Measurements from ENCODE around the gene SLIT1. TPM values are rescaled to one million over a fixed set of nuclear protein-coding genes. Genes with fewer than 3 reads are reported as not detected.

The SLIT1 gene
- total and polyA plus RNA-seq, 3 donors from 2014 or later, result 1.9 to 4.6 (median 2.5) TPM

DNA sequence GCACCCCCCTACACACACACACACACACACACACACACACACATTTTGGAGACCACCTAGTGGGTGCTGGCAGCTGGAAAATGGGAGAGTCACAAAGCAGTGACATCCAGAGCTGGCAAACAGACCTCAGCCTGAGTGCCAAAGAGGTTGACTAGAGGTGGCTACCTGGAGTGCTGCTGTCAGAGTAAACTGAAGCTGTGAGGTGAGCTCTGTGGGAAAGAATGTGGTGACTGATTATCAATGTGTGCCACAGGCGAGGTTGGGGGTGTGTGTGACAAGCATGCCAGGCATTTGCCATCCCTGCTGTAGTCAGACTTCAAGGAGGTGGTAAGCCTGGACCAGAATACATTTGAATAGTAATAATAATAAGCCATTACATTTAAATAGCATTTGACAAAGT is 120.6 kb downstream of the SLIT1 start:
- no peak for TF ChIP-seq POLR2A (IDR thresholded peaks at IDR 0.05)
- TF ChIP-seq, protein P1, sequence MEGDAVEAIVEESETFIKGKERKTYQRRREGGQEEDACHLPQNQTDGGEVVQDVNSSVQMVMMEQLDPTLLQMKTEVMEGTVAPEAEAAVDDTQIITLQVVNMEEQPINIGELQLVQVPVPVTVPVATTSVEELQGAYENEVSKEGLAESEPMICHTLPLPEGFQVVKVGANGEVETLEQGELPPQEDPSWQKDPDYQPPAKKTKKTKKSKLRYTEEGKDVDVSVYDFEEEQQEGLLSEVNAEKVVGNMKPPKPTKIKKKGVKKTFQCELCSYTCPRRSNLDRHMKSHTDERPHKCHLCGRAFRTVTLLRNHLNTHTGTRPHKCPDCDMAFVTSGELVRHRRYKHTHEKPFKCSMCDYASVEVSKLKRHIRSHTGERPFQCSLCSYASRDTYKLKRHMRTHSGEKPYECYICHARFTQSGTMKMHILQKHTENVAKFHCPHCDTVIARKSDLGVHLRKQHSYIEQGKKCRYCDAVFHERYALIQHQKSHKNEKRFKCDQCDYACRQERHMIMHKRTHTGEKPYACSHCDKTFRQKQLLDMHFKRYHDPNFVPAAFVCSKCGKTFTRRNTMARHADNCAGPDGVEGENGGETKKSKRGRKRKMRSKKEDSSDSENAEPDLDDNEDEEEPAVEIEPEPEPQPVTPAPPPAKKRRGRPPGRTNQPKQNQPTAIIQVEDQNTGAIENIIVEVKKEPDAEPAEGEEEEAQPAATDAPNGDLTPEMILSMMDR (IDR thresholded peaks at IDR 0.05), result no peak
- no peaks in the 10 kb centered on the region for H3K36me3 ChIP-seq (ENCODE audit: low read depth, missing control alignments)
- intact Hi-C loops (cut with DNase I; ENCODE audit: low total_unique reads), result no loop called here
- no peaks in the 10 kb centered on the region for H3K27me3 ChIP-seq
- no peak overlapping the region for H3K27ac ChIP-seq
- H3K4me1 ChIP-seq, result no peaks in the 10 kb centered on the region
- H3K9me3 ChIP-seq, result no peaks in the 10 kb centered on the region
- H3K4me3 ChIP-seq, result no peak overlapping the region
- 67 to 77% methylated on average over 1 of the region's 1 CpG for WGBS, 2 donors
- DNase-seq, result no peak

DNA sequence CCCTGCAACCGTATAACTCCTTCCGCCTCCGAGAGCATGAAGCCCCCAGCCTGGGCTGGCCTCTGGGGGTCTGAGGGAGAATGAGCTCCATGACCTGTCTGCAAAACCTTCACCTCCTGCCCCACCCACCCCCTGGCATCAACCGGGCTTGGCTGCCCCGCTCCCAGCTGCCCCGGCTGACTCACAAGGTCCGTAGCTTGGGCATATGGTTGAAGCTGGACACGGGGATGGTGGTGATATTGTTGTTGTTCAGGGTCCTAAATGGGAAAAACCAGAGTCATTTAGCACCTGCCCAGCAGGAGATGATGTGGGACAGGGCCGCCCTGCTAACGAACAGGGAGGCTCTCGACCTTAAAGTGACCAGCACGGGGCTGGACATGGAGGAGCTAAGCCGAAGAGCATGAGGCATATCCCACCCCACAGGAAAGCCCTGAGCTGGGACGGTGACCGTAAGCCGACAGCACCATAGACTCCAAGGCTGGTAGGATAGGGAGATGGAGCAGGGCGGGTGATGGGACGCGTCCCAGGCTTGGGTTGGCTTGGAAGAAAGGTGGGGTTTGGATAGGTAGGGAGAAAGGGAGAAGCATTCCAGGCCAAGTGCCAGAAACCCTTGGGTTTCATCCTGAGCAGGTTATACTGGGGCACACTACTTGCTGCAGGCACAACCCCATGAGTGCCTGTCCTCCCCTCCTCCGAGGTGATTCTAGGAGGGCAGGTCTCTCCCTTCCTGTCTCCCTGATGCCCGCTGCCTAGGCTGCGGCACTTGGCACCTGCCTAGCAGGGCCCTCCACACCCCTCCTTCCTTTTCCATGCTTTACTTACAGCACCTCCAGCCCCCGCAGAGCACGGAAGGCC is 121.5 kb downstream of the SLIT1 start:
- TF ChIP-seq POLR2A (IDR thresholded peaks at IDR 0.05), result no peak
- H3K27me3 ChIP-seq, result no peaks in the 10 kb centered on the region
- H3K36me3 ChIP-seq (ENCODE audit: low read depth, missing control alignments), result no peaks in the 10 kb centered on the region
- no peaks in the 10 kb centered on the region for H3K9me3 ChIP-seq
- no peaks in the 10 kb centered on the region for H3K4me1 ChIP-seq
- intact Hi-C loops (cut with DNase I; ENCODE audit: low total_unique reads), result no loop called here
- no peak overlapping the region for H3K4me3 ChIP-seq
- H3K27ac ChIP-seq, result no peak overlapping the region
- no peak for DNase-seq
- WGBS, 2 donors, result 85 to 90% methylated on average over 24 of the region's 24 CpGs

DNA sequence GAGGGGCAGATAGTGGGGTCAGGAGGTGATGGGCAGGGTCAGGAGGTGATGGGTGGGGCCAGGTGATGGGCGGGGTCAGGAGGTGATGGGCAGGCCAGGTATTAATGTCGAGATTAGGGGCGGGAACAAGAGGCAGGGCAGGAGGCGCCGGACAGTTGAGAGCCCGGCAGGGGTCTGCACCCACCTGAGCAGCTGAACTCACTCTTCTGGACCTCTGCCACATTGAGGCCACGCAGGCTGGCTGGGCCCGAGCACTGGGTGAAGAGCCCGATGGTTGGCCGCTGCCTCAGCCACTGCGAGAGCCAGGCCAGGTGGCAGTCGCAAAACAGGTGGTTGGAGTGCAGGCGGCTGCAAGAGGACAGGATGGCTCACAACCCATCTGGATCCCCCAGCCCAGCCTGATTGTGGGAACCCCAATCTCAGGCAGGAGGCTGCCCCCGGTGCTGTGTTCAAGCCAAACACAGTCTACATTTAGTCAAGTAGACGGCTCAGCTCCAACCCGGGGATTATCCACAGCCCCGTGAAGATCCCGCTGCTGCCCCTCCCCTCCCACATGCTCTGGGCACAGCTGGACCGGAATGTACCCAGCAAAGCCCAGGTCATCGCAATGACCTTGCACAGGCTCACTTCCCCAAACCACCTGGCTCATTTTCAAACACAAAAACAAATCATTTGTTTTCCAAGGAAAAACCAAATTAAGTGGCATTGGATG is 122.3 kb downstream of the SLIT1 start:
- H3K27ac ChIP-seq, result no peak overlapping the region
- H3K4me1 ChIP-seq, result no peaks in the 10 kb centered on the region
- no peaks in the 10 kb centered on the region for H3K27me3 ChIP-seq
- no peaks in the 10 kb centered on the region for H3K9me3 ChIP-seq
- intact Hi-C loops (cut with DNase I; ENCODE audit: low total_unique reads), result no loop called here
- no peak overlapping the region for H3K4me3 ChIP-seq
- no peak for DNase-seq
- TF ChIP-seq, protein P1 (IDR thresholded peaks at IDR 0.05), result no peak
- TF ChIP-seq POLR2A (IDR thresholded peaks at IDR 0.05), result no peak
- no peaks in the 10 kb centered on the region for H3K36me3 ChIP-seq (ENCODE audit: low read depth, missing control alignments)
- WGBS, 2 donors, result 77 to 83% methylated on average over 18 to 20 of the region's 20 CpGs

DNA sequence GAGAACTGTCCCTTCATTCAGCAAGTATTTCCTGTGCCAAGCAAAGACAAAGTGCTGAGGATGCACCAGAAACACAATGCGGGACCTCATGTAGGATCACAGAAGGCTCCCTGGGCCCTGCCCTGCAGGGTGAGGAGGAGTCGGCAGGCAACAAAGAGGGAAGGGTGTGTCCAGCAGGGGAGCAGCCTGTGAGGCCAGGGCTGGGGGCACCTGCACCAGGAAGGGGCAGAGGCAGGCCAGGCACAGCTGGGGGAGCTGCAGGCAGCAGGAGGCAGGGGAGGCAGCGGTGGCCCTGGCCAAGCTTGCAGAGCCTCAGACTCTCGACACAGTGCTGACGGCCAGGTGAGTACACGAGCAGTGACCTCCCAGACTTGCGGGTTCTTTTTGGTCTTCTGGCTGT is 123.3 kb downstream of the SLIT1 start:
- no peak overlapping the region for H3K4me3 ChIP-seq
- no peaks in the 10 kb centered on the region for H3K9me3 ChIP-seq
- no peak for DNase-seq
- no peaks in the 10 kb centered on the region for H3K4me1 ChIP-seq
- H3K36me3 ChIP-seq (ENCODE audit: low read depth, missing control alignments), result no peaks in the 10 kb centered on the region
- intact Hi-C loops (cut with DNase I; ENCODE audit: low total_unique reads), result no loop called here
- no peaks in the 10 kb centered on the region for H3K27me3 ChIP-seq
- TF ChIP-seq POLR2A (IDR thresholded peaks at IDR 0.05), result no peak
- TF ChIP-seq, protein P1 (IDR thresholded peaks at IDR 0.05), result no peak
- WGBS, 2 donors, result 92 to 96% methylated on average over 6 to 7 of the region's 7 CpGs
- H3K27ac ChIP-seq, result no peak overlapping the region

DNA sequence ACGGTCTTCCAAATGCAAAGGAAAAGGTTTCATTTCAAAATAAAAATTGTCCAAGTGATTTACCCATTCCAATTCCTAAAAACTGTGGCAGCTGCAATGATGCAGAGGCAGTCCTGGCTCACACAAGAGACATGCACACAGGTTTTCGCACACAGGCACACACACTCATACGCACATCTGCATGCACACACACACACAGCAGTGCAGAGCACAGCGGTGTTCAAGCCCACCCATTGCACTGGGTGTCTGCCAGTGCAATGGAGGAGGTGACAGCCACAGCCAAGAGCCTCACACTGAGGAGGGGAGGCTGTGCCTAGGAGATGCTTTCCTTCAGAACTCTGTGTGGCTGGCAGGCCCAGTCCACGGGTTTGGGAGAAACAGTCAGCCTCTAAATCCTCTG is 123.7 kb downstream of the SLIT1 start:
- Histone ChIP-seq H3K4me3 (no peak overlapping the region), H3K9me3 (no peaks in the 10 kb centered on the region), H3K27ac (no peak overlapping the region), H3K27me3 (no peaks in the 10 kb centered on the region), H3K36me3 (ENCODE audit: low read depth, missing control alignments) (no peaks in the 10 kb centered on the region), H3K4me1 (no peaks in the 10 kb centered on the region)
- TF ChIP-seq, protein P1 (IDR thresholded peaks at IDR 0.05), result no peak
- intact Hi-C loops (cut with DNase I; ENCODE audit: low total_unique reads), result no loop called here
- WGBS, 2 donors, result 85 to 86% methylated on average over 5 of the region's 5 CpGs
- DNase-seq, result no peak

All from testis (tissue), 3 donors.